NCI-H1048 (cell line): ENCODE data around the gene TMEM72.

ENCODE experiments used
- DNase-seq: peaks from one replicate; lab custom pipeline; 2025; lab: John Stamatoyannopoulos, UW

Gene TMEM72

DNA sequence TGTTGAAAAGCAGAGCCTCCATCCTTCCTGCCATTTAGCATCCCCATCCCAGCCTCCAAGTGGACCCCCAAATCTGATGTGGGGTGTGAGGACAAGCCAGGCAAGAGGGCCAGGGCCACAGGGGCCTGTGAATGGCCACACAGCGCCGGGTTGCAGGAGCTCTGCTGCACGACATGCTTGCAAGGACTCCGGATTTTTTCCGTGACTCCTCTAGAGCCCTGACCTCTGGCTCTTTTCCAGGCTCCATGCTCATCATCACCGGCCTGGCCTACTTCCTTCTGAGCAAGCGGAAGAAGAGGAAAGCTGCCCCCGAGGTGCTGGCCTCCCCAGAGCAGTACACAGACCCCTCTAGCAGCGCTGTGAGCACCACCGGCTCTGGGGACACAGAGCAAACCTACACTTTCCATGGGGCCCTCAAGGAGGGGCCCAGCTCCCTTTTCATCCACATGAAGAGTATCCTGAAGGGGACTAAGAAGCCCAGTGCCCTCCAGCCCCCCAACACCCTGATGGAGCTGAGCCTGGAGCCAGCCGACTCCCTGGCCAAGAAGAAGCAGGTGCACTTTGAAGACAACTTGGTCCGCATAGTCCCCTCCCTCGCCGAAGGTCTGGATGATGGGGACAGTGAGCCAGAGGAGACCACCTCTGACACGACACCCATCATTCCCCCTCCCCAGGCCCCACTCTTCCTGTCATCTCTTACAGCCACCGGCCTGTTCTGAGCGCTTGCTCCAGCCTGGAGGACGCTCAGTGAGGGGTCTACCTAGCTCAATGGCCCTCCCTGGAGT lies 23.5 kb downstream of the TMEM72 start:
- DNase-seq: no peak

GRCh38 chr10:44935201-44935965 lies 24.2 kb downstream of the TMEM72 start:
- no peak for DNase-seq

GRCh38 chr10:44935966-44936295 lies 24.8 kb downstream of the TMEM72 start:
- no peak for DNase-seq

DNA sequence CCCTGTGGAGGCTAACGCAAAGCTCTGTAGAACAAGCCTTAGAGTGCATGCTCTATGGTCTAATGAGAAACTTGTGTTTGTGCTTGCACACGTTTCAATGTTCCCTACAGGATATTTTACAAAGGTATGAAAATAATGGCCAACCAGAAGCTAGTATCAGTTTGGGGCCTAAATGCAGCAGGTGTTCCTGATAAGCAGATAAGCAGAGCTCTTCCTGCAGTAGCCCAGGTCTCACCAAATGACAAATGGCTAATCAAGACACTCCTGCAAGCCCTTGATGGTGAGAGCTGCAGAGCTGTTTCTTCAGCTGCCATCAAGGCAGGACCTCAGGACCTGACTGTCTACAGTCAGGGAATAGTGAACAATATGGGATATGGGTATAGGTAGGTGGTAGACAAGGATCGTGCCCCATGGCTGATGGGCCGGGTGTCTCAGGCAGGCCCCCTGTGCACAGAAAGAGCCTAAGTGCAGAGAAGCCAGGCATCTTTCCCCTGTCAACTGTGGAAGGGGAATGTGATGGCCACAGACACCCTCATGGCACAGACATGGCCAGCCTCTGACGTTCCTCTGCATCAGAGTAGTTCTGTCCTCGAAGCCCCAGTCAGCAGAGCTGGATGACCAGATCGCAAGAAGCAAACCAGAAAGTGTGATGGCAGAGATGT lies 25.3 kb downstream of the TMEM72 start:
- DNase-seq: no peak

- no peak for DNase-seq
Measured at GRCh38 chr10:44937196-44938005, 26.3 kb downstream of the TMEM72 start.

GRCh38 chr10:44938956-44939355 lies 27.8 kb downstream of the TMEM72 start:
- no peak for DNase-seq

DNA sequence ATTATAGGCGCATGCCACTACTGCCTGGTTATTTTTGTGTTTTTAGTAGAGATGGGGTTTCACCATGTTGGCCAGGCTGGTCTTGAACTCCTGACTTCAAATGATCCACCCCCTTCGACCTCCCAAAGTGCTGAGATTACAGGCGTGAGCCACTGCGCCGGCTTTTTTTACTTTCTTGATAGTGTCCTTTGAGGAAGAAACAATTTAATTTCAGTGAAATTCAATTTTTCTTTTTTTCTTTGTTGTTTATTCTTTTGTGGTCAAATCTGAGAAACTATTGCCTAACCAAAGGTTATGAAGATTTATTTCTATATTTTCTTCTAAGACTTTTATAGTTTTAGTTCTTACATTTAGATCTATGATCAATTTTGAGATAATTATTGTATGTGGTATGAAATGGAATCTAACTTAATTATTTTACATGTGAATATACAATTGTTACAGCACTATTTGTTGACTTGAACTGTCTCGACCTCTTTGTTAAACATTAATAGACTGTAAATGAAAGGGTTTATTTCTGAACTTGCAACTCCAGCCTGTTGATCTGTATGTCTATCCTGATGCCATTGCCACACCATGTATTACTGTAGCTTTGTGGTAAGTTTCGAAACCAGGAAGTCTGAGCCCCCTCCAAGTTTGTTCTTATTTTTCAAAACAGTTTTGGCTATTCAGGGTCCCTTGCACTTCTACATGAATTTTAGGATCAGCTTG lies 28.7 kb downstream of the TMEM72 start:
- no peak for DNase-seq

DNA sequence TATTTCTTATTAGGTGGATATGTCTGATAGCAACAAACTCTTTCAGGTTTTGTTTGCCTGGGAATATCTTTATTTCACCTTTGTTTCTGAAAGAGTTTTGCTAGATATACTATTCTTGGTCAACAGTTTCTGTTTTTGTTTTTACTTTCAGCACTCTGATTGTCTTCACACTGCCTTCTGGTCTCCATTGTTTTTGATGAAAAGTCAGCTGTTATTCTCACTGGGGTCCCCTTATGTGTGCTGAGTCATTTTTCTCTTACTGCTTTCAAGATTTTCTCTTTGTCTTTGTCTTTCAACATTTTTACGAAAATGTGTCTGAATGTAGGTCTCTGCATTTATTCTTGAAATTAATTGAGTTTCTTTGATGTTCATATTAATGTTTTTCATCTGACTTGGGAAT lies 33.2 kb downstream of the TMEM72 start:
- DNase-seq: no peak

DNA sequence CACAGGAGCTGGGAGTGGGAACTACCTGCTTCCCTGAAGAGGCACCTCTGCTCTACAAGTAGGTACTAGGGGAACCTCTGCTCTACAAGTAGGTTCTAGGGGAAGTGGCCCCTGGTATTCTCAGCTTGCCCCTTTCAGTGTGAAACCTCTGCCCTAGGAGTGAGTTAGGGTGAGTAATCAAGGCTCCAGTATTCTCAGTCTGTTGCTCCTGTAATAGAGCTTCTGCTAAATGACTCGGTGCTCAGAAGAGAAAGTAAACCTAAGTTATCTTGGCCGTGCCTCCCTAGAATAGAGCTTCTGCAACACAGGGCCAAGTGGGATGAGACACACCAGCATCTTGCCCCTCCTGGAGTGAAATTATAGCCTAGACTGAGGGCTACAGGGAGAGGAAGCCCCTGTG lies 35.1 kb downstream of the TMEM72 start:
- DNase-seq: no peak

- no peak for DNase-seq
Measured at GRCh38 chr10:44947371-44948152, 36.4 kb downstream of the TMEM72 start.

GRCh38 chr10:44948642-44949041 lies 37.5 kb downstream of the TMEM72 start:
- DNase-seq: no peak

- no peak for DNase-seq
Measured at GRCh38 chr10:44949127-44949802, 38.1 kb downstream of the TMEM72 start.

DNA sequence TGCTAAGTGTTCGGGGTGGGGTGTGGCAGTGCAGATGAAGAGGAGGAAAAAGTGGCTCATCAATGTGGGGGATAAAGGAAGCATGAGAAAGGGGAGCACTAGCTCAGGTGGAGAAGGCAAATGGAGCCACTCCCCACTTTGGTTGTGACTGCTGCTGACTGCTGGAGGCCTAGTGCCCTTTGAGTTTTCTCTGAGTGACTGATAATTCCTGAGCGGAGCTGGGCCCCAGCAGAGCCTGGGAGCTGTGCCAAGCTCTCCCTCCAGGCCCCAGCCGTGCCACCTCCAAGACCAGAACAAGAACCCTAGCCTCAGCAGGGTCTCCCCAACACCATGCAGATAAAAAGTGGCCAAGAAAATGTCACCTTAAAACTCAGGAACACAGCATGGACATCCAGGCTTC lies 38.8 kb downstream of the TMEM72 start:
- no peak for DNase-seq

GRCh38 chr10:44950326-44951225 lies 39.4 kb downstream of the TMEM72 start:
- DNase-seq: no peak

- no peak for DNase-seq
Measured at GRCh38 chr10:44951576-44952226, 40.6 kb downstream of the TMEM72 start.

GRCh38 chr10:44952779-44953231 lies 41.7 kb downstream of the TMEM72 start:
- no peak for DNase-seq

DNA sequence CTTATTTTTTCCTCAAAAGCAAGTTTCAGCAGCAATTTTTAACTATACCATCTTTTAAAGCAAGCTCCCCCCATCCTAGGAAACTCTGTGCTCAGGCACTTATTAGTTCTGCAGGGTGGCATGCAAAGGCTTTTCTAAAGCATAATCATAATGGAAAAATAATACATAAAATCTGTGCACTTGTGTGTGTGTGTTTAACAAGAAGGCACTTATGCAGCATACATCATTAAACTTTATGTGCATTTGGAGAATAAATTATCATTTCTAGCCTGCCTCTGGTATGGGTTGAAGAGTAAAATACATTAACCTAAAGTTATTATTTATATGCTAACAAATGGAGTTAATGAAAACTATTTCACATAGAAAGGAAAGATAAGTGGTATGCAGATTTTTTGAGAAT lies 42.9 kb downstream of the TMEM72 start:
- DNase-seq: no peak

GRCh38 chr10:44954962-44955361 lies 43.8 kb downstream of the TMEM72 start:
- no peak for DNase-seq
